GM12892 (cell line): ENCODE measurements around the gene ASCC2.

ENCODE experiments used
- DNase-seq: peaks from one replicate; pipeline ENCODE4 v3.0.0; 2011; ENCODE audit not compliant: insufficient read length
- FAIRE-seq: peaks from 2 replicates; lab custom pipeline; 2011; peaks lifted over from hg19 to GRCh38; lab: Jason Lieb, UNC
- POLR2A ChIP-seq: IDR thresholded peaks from 2 replicates; pipeline ENCODE4 v1.6.1; 2011; ENCODE audit warnings: low read depth, low read length, control low read depth
- POLR2AphosphoS5 ChIP-seq: IDR thresholded peaks from 2 replicates; pipeline ENCODE4 v1.6.1; 2011; ENCODE audit warnings: low read depth, low read length, control low read depth
- TAF1 ChIP-seq: IDR thresholded peaks from 2 replicates; pipeline ENCODE4 v1.6.1; 2011; ENCODE audit warnings: low read depth, mild to moderate bottlenecking, control low read depth, low read length, borderline replicate concordance

The ASCC2 gene

DNA sequence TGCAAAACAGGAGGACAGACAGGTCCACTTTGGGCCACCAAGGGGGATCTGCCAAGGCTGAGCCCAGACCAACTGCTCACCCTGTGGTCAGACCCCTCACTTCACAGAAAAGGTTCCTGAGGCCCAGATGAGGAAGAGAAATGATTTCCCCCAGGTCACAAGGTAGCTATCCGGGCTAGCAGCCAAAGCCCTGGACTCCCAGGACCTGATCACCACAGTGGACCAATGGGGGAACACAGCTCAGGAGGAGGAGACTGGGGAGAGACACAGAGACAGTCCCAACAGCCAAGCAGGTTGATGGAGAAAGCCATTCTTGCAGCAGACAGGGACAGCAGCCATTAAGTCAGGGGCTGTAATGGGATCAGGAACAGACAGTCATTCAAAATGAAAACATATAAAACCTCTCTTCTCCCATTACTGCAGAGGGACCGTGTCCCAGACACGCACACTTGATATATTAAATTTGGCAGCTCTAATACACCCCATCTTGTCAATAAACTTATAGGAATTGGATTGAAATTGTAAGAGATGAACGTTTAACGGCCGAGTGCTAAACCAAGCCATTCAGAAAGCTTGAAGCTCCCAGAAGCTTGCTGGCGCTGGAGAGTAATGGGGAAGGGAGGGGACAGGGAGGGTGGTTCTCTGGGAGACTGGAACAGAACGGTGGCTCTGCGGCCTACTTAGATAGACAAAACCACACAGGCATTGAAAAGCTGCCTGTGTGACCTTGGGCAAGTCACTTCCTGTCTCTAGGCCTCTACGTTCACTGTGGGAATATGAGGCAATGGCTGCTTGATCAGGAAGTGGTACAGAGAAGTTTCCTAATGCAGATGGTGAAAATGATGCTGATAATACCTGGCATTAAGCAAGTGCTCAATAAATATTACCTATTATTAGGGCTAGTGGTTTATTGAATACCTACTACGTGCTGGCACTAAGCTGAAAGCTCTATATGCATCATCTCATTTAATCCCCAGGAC lies 87.2 kb downstream of the ASCC2 start:
- DNase-seq, result no peak
- FAIRE-seq, result no peak
- TF ChIP-seq POLR2A (no peak), TAF1 (no peak), POLR2AphosphoS5 (no peak)

DNA sequence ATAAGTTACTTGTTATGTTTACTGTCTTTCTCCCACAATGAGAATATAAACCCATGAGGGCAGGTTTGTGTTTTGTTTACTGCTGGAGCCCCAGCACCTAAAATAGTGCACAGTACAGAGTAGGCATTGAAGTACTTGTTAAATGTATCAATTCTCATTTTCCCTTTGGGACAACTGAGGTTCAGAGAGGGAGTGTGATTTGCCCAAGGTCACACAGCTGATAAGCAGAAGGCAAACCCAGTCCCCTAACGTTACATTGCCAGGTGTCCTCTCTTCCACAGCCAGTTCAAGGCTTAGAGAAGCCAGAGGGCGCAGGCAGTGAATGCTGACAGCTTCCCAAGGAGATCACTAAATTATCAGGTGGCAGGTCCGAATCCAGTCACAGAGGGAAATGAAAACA lies 88.0 kb downstream of the ASCC2 start:
- TF ChIP-seq POLR2A, result no peak
- TF ChIP-seq TAF1, result no peak
- no peak for TF ChIP-seq POLR2AphosphoS5
- DNase-seq (no peak), FAIRE-seq (no peak)

DNA sequence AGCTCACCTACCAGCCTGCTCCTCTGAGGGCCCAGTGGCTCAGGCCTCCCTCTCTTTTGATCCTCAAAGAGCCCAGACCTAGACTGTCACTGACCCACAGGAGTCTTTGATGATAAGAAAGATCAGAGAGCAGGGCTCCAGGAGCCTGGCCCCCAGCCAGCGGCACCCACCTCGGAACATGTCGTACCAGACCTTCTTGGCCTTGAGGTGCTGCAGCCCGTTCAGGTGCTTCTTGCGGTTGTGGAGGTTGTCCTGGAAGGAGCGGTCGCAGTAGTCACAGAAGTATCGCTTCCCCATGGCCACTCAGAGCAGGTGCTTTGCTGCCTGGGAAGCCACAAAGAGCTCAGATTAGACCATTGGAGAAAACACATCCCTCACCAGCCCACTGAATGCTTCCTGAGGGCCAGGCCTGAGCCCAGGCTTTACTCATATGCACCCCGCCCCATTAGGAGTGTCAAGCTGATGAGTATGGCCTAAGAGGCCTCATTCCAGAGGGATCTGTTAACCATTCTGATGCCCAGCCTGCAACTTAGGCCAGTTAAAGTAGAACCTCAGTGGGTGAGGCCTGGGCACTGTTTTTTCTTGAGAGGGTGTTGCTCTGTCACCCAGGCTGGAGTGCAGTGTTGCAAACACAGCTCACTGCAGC lies 89.7 kb downstream of the ASCC2 start:
- no peak for FAIRE-seq

DNA sequence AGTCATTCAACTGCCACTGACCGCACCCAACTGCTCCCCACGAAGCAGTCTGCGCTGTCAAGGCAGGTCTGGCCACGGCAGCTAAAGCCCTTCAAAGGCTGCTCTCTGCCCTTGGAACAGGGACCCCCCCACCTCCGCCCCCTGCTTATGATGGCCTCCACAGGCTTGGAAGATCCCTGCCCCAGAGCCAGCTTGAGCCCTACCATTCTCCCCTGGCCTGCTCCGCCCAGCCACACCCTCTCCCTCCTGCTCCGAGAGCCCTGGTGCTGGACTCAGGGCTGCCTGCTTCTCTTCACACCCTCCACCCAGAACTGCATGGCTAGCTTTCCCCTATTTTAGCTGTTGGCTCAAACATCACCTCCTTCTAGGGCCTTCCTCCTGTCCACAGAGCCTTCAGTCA lies 90.2 kb downstream of the ASCC2 start:
- no peak for FAIRE-seq
- no peak for TF ChIP-seq POLR2A
- no peak for TF ChIP-seq POLR2AphosphoS5
- TF ChIP-seq TAF1, result no peak

More for the DNA sequence above, 89.7 kb downstream of the ASCC2 start:
- no peak for DNase-seq
- TF ChIP-seq TAF1 (no peak), POLR2A (no peak), POLR2AphosphoS5 (no peak)

DNA sequence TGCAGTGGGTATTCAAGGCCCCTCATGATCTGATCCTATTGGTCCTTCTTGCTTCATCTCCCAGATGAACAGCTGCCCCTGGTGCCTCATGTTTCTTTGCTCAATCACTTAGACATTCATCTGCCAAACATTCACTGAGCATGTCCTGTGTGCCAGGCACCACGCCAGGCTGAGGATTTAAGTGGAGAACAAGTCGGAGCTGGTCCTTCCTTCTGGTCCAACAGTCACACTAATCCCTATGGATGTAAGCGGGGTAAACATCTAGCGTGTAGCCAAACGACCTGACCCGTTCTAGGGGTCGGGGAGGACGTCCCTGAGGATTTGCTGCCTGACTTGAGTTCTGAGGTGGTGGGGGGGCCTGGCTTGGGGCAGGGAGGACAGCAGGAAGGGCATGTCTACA lies 93.2 kb downstream of the ASCC2 start:
- DNase-seq, result no peak
- no peak for TF ChIP-seq POLR2A
- no peak for TF ChIP-seq POLR2AphosphoS5
- TF ChIP-seq TAF1, result no peak
- no peak for FAIRE-seq

More for the DNA sequence above, 90.2 kb downstream of the ASCC2 start:
- DNase-seq, result no peak

DNA sequence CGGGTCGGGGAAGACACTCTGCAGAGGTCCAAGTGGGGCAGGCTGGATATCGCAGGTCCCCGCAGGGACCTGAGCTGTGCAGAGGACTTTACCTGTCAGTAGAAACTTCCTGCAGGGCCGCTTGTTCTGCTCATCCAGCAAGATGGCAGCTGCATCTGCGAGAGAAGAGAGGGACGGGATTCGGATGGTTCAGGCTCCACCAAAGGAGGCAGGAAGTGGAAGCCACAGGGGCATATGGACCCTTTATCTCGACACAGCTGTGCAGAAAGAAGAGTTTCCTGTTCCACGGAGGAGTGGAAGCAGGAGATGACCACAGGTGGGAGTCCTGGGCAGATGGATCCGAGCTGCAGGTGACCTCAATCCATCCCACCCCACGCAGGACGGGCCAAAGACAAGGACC lies 95.7 kb downstream of the ASCC2 start:
- FAIRE-seq, result no peak
- DNase-seq, result no peak
- no peak for TF ChIP-seq POLR2A

DNA sequence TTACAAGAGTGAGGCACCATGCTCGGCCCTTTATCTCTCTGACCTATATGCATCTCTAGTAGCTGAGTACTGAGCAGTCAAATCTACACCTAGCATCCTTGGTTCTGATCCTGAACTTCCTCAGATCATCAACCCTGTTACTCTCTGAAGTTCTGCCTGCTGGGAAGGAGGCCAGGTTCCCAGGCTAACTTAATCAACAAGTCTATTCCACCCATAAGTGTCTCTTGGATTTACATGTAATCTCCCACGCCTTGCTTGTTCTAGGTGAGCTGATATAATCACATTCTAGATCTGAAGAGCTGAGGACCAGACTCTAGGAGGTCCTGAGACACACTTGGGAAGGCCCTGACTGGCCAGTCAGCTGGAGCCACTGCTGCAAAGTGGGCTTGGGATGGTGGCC lies 96.1 kb downstream of the ASCC2 start:
- no peak for FAIRE-seq
- no peak for TF ChIP-seq TAF1
- TF ChIP-seq POLR2AphosphoS5, result no peak
- TF ChIP-seq POLR2A, result no peak
- no peak for DNase-seq

DNA sequence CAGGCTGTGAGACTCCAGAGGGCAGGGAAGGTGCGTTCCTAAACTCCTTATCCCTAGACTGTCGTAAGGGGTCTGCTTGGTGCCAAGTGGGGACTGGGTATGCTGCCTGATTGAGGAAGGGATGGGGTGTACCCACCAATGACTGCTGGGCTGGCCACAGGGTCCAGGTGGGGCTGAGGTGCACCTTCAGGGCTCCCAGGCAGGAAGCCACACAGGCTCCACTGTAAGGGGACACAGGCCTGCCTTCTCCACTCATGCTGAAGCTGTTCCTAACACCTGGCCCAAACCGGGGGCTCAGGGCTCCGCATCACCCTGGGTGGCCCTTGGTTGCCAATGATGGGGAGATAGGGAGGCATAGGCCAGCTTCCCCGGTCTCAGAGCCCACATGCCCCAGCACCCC lies 97.9 kb downstream of the ASCC2 start:
- FAIRE-seq (no peak), DNase-seq (no peak)
- TF ChIP-seq POLR2AphosphoS5 (no peak), POLR2A (no peak), TAF1 (no peak)

DNA sequence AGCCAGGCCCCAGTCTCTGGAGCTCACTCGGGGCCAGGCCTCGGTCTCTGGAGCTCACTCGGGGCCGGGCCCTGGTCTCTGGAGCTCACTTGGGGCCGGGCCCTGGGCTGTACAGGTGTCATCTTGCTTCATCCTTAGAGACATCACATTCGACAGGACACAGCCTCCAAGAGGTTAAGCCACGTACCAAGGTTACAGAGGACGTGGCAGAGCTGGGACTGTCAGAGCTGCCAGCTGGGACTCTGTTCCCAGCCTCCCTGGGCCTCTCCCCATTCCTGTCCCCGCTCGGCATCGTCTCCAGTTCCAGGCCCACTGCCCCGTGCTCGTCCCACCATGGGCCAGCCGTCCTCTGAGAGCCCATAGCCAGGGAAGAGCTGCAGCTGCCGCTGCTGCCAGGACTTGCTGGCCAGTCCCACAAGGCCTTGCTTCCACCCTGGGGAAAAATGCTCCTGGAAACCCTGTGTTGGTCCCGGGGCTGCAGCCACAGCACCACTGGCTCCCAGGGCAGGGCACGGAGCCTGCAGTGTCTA lies 98.7 kb downstream of the ASCC2 start:
- no peak for TF ChIP-seq POLR2A
- TF ChIP-seq TAF1, result no peak
- no peak for TF ChIP-seq POLR2AphosphoS5
- no peak for FAIRE-seq
- no peak for DNase-seq
